GM19023 (cell line): ENCODE measurements around the gene TMEM60.
A peak's percentile ranks its signal among the peaks of the same experiment; 100 is the strongest.
"Not testable (repeated sequence)": the region's sequence is repeated elsewhere in the genome, so short reads cannot be mapped to it uniquely, and the experiment has no call there.

Experiments used
- ATAC-seq: cut with Tn5 transposase; IDR thresholded peaks from one replicate; pipeline ENCODE4 v1.9.1; 2021; ENCODE audit warnings: mild to moderate bottlenecking, moderate library complexity; ENCODE audit not compliant: unreplicated experiment

The TMEM60 gene

GRCh38 chr7:77812290-77812685, 14.1 kb upstream of the TMEM60 start:
- ATAC-seq: no peak

DNA sequence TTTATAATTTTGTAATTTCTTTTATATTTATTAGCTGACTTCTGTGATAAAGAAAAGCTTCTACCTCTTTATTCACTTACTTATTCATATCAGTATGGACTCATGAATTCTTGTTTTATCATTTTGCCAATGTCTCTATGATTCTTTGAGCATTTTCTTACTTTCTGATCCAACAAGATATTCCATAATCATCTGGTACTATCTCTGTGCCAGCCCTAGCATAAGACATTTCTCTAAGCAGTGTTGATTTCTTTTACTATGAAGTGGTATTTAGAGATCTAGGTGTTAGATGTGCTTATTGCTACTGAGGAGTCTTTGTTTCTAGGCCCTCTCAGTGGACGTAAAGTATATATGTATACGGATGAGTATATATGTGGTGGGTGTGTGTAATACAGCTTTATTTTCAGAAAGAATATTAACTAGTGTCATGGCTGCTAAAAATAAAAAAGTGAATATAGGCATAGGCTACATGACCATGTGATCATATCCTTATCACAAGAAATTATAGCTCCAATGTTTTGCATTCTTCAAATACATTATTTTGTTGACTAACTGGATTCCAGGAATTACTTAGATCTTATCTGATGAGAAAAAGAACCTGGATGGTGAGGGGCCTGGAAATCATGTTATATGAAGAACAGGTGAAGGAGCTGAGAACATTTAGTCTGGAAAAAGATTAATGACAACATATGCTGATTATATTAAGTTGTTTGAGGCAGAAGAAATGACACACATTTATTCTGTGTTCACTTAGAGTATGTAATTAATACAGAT, 13.5 kb upstream of the TMEM60 start:
- ATAC-seq: no peak

GRCh38 chr7:77808517-77808916, 10.3 kb upstream of the TMEM60 start:
- ATAC-seq: no peak

GRCh38 chr7:77806425-77806824, 8.2 kb upstream of the TMEM60 start:
- ATAC-seq: no peak

DNA sequence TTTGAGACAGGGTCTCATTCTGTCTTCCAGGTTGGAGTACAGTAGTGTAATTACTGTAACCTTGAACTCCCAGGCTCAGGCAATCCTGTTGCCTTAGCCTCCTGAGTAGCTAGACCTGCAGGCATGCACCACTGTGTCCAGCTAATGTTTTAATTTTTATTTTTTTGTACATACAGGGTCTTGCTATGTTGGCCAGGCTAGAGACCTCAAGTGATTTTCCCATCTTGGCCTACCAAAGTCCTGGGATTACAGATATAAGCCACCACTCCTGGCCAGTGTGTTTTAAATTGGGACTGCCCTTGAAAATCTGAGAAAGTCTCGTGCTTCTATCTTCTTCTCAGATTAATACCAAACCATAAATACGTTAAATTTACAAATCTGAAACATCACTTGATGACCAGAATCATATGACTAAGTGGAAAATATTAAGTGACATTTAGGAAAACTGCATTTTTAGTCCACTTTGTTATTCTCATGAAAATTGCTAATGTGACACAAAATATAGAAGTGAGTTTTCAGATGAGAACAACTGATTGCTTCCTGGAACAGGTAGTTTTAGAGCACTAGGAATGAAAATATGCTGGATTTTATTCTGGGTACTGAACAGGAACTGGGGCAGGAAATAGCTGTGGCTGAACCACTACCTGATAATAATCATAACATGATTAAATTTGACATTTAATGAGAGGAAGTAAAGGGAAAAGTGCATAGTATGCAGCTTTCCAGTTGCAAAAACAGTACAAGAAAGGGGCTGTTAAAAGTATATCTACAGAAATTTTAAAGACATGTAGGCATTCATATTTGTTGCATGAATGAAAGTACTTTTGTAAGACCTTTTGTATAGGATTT, 4.5 kb upstream of the TMEM60 start:
- no peak for ATAC-seq

DNA sequence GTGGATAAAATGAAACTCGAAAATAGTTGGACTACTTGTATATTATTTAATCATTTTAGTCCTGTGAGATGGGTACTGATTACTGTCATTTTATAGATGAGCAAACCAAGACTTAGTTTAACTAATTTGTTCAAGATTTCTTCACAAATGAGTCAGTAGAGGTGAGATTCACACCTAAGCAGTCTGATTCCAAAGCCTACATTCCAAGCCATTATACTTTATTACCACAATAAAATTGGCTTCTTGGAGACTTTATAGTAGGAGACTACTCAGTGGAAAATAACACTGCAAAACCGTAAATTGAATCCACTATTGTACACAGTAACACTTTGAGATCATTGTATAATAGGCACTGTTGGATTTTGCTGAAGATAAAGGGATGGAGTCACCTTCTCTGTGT, 2.5 kb upstream of the TMEM60 start:
- no peak for ATAC-seq

DNA sequence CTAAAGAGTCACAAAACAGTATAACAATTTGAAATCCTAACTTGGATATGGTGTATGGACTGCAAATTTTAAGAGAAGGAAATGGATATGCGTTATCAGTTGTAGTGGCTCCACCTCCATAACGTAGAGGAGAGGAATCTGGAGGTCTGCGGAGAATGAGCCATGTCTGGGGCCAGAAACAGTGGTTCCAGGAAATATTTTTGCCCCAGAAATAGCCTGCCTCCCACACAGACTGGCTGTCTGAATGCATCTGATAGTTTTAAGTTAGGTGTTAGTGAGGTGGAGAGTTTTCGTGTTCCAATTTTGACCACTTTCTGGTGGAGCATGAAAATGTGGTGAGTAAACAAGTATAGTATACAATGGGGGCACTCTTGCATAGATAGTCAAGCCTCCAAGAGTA, 1.9 kb upstream of the TMEM60 start:
- ATAC-seq: no peak

DNA sequence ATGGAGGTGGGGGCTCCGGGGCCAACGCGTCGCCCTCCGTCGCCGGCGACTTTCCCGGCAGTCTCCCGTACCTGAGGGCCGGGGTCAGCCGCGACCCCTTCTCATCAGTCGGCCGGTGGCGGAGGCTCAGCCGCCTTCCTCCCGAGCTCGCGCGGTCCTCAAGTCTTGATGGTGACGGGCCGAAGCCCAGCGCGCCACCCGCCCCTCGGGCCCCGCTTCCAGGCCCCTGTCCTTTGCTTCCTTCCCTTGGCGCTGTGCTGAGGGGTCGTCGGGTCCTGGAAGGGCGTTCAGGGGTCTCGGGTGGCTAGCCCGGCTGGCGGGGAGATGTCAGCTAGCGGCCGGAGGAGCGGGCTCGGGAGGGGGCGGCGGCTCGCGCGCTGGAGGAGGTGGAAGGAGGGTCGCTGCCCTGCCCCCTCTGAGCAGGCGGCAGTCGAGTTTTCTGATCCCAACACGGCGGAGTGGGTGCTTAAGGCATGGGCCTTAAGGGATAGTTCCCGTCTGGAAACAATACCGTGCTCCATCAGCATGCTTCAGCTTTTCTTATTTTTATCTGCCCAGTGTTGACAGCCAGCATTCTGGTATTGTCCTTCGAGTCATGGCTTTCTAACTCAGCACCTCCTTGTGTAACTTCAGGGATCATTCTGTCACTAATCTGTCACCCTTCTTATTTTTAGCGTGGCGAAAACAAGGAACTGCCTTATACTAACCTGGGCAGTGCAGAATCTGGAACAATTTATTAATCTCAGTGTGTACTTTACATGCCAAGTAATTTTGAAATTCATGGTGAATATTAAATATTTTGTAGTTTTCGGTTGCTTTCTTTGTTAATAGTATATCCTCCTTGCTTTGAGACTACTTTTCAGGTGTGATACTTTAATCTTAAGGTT, 1.1 kb upstream of the TMEM60 start:
- peak; percentile 3 for ATAC-seq

GRCh38 chr7:77797734-77798393, 370 bp downstream of the TMEM60 start:
- peak; percentile 33 for ATAC-seq

DNA sequence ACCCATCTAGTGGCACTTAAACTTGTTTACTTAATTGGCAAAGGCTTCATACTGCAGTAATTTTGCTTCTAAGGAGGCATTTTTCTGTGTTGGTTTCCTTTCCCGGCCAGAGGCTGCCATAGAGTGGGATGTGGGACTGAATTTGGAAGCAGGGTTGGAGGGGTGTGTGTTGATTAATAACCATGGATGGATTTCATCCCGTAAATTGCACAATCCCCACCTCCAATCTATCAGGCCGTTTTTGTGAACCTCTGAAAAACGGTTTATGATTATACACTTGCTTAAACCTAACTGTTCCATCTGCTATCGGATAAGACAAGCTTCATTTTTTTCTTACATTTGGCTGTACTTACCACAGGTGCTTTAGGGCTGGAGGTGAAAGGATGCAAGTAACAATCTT, 1.3 kb downstream of the TMEM60 start:
- ATAC-seq: no peak

GRCh38 chr7:77796109-77796508, 2.1 kb downstream of the TMEM60 start:
- ATAC-seq: no peak

DNA sequence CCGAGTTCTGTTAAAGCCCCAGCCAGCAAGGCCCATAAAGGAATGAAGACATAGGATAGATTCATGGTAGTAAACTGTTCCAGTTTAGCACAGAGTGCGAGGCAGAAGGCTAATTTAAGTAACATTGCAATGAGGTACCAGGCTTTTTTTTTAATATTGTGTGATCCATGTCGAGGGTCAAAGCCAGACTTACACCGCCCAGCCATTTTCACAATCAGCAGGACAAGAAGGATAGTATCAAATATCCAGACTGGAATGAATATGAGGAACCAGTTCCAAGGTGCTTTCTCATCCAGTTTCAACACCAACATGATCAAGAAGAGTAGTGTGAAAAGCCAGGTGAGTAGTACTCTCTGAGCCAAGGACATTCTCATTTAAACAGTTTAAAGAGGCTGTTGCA, 4.2 kb downstream of the TMEM60 start:
- no peak for ATAC-seq

GRCh38 chr7:77791956-77792355, 6.3 kb downstream of the TMEM60 start:
- ATAC-seq: no peak

DNA sequence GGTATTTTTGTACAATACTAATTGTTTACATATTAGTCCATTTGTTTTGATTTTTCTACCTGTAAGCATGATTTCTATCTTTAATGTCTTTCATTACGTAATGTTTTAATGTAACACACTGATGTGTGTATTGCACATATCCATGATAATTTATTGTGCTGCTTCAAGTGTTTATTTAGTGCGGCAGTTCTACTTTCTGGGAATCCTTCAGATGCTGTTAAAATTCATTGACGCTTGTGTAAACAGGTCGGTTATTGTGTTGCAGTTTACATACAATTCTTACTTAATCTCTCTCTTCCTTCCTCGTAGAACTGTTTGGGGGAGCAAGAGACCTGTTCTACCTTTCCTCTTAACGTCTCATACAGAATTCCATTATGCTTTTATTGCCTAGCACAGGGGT, 6.9 kb downstream of the TMEM60 start:
- no peak for ATAC-seq

DNA sequence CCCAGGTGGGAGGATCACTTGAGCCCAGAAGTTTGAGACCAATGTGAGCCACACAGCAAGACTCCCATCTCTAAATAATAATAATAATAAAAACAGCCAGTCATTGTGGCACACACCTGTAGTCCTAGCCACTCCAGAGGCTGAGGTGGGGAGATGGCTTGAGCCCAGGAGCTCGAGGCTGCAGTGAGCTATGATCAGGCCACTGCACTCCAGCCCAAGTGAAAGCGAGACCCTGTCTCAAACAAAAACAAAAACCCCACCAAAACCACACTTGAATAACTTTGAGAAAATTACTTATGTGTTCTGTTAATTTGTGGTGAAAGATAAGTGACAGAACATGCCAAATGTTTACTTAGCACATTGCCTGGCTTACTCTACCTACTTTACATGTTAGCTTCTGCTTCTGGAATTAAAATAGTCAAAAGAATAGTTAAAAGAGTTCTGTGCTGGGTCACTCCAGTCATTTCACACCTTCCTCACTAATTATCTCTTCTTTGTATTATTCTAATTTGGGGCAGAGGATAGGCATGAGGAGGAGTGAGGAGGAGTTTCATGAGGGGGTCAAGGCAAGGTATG, 9.8 kb downstream of the TMEM60 start:
- ATAC-seq: peak; percentile 52

DNA sequence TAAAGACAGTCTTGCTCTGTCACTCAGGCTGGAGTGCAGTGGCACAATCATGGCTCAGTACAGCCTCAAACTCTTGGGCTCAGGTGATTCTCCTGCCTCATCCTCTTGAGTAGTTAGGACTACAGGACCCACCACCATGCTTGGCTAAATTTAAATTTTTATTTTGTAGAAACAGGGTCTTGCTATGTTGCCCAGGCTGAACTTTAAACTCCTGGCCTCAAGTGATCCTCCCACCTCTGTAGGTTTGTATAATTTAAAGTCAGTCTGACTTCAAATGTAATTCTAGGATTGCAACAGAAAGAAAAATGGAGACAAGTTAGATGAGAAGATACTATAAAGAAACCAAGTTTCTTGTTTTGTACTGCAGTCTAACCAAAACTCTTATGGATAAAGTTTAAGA, 11.5 kb downstream of the TMEM60 start:
- no peak for ATAC-seq

DNA sequence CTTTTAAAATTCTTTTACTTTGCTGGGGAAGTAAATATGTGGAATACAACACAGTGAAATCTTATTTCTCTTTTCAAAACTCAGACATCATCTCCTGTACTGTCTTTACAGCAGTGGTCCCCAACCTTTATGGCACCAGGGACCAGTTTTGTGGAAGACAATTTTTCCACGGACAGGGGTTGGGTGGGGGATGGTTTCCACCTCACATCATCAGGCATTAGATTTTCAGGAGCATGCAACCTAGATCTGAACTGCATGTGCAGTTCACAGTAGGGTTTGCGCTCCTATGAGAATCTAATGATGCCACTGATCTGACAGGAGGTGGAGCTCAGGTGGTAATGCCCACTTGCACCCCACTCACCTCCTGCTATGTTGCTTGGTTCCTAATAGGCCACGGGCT, 12.2 kb downstream of the TMEM60 start:
- ATAC-seq: no peak

DNA sequence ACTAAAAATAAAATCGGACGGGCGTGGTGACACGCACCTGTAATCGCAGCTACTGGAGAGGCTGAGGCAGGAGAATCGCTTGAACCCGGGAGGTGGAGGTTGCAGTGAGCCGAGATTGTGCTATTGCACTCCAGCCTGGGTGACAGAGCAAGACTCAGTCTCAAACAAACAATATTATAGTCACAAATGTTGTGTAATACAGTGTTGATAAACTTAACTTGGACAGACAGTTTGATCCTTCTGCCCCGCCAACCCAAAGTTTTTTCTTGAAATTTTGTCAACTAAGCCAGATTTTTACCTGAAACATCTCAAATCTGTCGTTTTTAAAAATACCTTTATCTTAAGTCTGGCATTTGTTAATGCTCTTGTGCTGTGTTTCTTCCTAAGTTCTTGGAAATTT, 13.8 kb downstream of the TMEM60 start:
- ATAC-seq: not testable (repeated sequence)

GRCh38 chr7:77783545-77783944, 14.7 kb downstream of the TMEM60 start:
- no peak for ATAC-seq

GRCh38 chr7:77783111-77783510, 15.1 kb downstream of the TMEM60 start:
- ATAC-seq: no peak
